Upper lobe of left lung (tissue), 6 donors: ENCODE data around the gene ARHGAP10. TPM values are rescaled to one million over a fixed set of nuclear protein-coding genes. Genes with fewer than 3 reads are reported as not detected.
"Not testable (repeated sequence)": the region's sequence is repeated elsewhere in the genome, so short reads cannot be mapped to it uniquely, and the experiment has no call there.

ENCODE experiments used
- ATAC-seq, 2 donors: fragments of 200-7000 bp; cut with Tn5 transposase; one replicate each; pipeline ENCODE4 v1.9.1; 2022; ENCODE audit warnings: mild to moderate bottlenecking in 2 of 2, moderate library complexity in 2 of 2; ENCODE audit not compliant: low FRiP score in 2 of 2
- DNase-seq, 2 donors: peaks; one replicate each; pipeline ENCODE4 v3.0.0-alpha.2; 2019 to 2020
- H3K27ac ChIP-seq, 4 donors: fragments of 200-600 bp; sonication (generic); one replicate each; pipeline ENCODE4 v1.5.1; 2016 to 2019
- H3K27me3 ChIP-seq, 4 donors: fragments of 200-600 bp; sonication (generic); one replicate each; pipeline ENCODE4 v1.5.1; 2017 to 2019
- H3K36me3 ChIP-seq, 4 donors: fragments of 200-600 bp; sonication (generic); one replicate each; pipeline ENCODE4 v1.5.1; 2016 to 2019
- H3K4me1 ChIP-seq, 4 donors: fragments of 200-600 bp; sonication (generic); one replicate each; pipeline ENCODE4 v1.5.1; 2018 to 2019
- H3K4me3 ChIP-seq, 4 donors: fragments of 200-600 bp; sonication (generic); one replicate each; pipeline ENCODE4 v1.5.1; 2017 to 2019; ENCODE audit warnings: mild to moderate bottlenecking in 2 of 4, moderate library complexity in 1 of 4
- H3K9me3 ChIP-seq, 4 donors: fragments of 200-600 bp; sonication (generic); one replicate each; pipeline ENCODE4 v1.5.1; 2018 to 2019
- CTCF ChIP-seq, 6 experiments: fragments of 450-650 bp in 4 of 6; fragments of 200-600 bp in 2 of 6; sonication (generic) in 2 of 6; IDR thresholded peaks; one replicate each; pipeline ENCODE4 v1.5.1; 2016 to 2019; ENCODE audit warnings: antibody characterized with exemption in 6 of 6
- EP300 ChIP-seq, 4 donors: sonication (generic); formaldehyde crosslinking; IDR thresholded peaks; one replicate each; pipeline ENCODE4 v1.5.1; 2017; ENCODE audit warnings: antibody characterized with exemption in 4 of 4, control low read depth in 2 of 4
- POLR2A ChIP-seq, 4 donors: fragments of 450-650 bp; IDR thresholded peaks; one replicate each; pipeline ENCODE4 v1.5.1; 2016 to 2017; ENCODE audit warnings: antibody characterized with exemption in 4 of 4, mild to moderate bottlenecking in 2 of 4
- POLR2AphosphoS5 ChIP-seq, 2 donors: sonication (generic); formaldehyde crosslinking; IDR thresholded peaks; one replicate each; pipeline ENCODE4 v1.5.1; 2017; ENCODE audit warnings: antibody characterized with exemption in 2 of 2
- WGBS, 2 donors: methylation state at CpG; one replicate each; pipeline ENCODE4 v1.1.5; 2017 to 2018; 5-methylcytosine and 5-hydroxymethylcytosine counted together
- total RNA-seq, 6 donors: library from RNA; depleted of rRNA in 4 of 6; stranded (reverse); fragments of >200 nt in 4 of 6; gene quantifications; one replicate each; pipeline versions ENCODE4 v1.1.0 to v1.2.1, GENCODE V29; 2016 to 2021
- donor health status: DM: no; HTN: no; CAD: no; lungs with moderate emphysema.
- donor health status: DM: no; HTN: yes; CAD: no; lungs with severe emphysema.

The ARHGAP10 gene
- total RNA-seq, 6 donors from 2014 or later, result 25.9 to 47.1 (median 29.5) TPM

DNA sequence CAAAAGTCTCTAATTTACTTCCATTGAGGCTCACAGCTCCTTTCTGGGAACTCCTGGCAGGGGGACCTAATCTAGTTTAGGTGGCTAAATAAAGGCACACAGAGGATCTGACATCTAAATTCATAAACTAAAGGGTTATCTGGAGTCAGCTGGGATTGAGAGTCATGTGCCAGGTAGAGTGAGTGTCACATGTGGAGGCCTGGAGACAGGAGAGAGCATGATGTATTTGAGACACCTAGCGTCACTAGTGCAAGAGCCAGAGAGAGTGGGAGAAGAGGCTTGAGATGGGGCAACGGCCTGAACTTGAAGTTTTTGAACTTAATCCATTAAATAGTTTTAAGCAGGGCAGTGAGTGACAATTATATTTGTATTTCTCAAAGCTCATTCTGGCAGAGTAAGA is 152.6 kb downstream of the ARHGAP10 start:
- no peak for ATAC-seq
- no peak for TF ChIP-seq CTCF (IDR thresholded peaks at IDR 0.05)
- no peak for TF ChIP-seq POLR2A (IDR thresholded peaks at IDR 0.05)
- TF ChIP-seq EP300 (IDR thresholded peaks at IDR 0.05), result no peak
- no peak for TF ChIP-seq POLR2AphosphoS5 (IDR thresholded peaks at IDR 0.05)
- 95 to 96% methylated on average over 2 of the region's 2 CpGs for WGBS, 2 donors
- no peak overlapping the region for H3K27ac ChIP-seq
- no peaks in the 10 kb centered on the region for H3K27me3 ChIP-seq
- H3K36me3 ChIP-seq, result peaks cover 0 to 6% (median 0%) of the 10 kb centered on the region in 4 donors
- no peak overlapping the region for H3K4me3 ChIP-seq
- H3K4me1 ChIP-seq, result no peaks in the 10 kb centered on the region
- DNase-seq, result no peak
- H3K9me3 ChIP-seq, result no peaks in the 10 kb centered on the region

- not testable (repeated sequence) for ATAC-seq, H3K36me3 ChIP-seq, H3K27ac ChIP-seq, H3K4me3 ChIP-seq, H3K27me3 ChIP-seq, H3K9me3 ChIP-seq, H3K4me1 ChIP-seq, DNase-seq
- 96 to 100% methylated on average over 1 of the region's 1 CpG for WGBS, 2 donors
Measured at GRCh38 chr4:147885216-147885615, 153.3 kb downstream of the ARHGAP10 start.

DNA sequence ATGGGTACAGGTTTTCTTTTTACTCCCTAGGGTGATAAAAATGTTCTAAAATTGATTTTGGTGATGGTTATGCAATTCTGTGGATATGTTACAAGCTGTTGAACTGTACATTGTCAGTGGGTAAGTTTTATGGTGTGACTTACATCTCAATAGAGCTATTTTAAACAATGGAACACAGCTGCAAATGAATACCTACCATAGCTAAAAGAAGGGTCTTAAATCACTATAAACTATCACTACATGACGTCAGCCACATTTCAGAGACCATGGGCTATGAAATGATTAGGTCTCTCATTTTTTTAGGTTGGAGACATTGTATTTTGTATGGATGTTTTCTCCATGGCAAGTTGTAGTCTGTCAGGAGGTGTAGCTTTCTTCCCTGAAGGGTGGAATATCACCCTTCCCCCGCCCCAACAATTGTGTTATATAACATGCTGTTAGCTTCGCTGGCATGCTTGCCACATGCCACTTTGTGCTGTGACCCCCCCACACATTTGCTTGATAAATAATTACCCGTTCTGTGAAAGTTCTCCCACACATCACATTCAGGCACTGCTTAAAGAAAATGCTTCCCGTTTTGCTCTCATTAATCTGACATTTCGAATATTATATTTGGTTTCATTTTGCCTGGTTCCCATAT is 159.7 kb downstream of the ARHGAP10 start:
- Histone ChIP-seq H3K27ac (no peak overlapping the region), H3K4me1 (no peaks in the 10 kb centered on the region), H3K27me3 (no peaks in the 10 kb centered on the region), H3K9me3 (peaks cover 4 to 10% (median 6%) of the 10 kb centered on the region in 4 donors), H3K4me3 (no peak overlapping the region), H3K36me3 (no peaks in the 10 kb centered on the region)
- TF ChIP-seq POLR2A (IDR thresholded peaks at IDR 0.05) (no peak), POLR2AphosphoS5 (IDR thresholded peaks at IDR 0.05) (no peak), EP300 (IDR thresholded peaks at IDR 0.05) (no peak), CTCF (IDR thresholded peaks at IDR 0.05) (no peak)
- WGBS, 2 donors, result 93 to 95% methylated on average over 6 of the region's 6 CpGs
- ATAC-seq (no peak), DNase-seq (no peak)

- Histone ChIP-seq H3K27me3 (no peaks in the 10 kb centered on the region), H3K27ac (no peak overlapping the region), H3K36me3 (peaks cover 0 to 3% (median 0%) of the 10 kb centered on the region in 4 donors), H3K9me3 (peaks cover 0 to 5% (median 3%) of the 10 kb centered on the region in 4 donors), H3K4me3 (no peak overlapping the region), H3K4me1 (no peaks in the 10 kb centered on the region)
- DNase-seq (no peak), ATAC-seq (no peak)
- 68 to 84% methylated on average over 2 of the region's 2 CpGs for WGBS, 2 donors
- TF ChIP-seq EP300 (IDR thresholded peaks at IDR 0.05) (no peak), POLR2A (IDR thresholded peaks at IDR 0.05) (no peak), CTCF (IDR thresholded peaks at IDR 0.05) (no peak), POLR2AphosphoS5 (IDR thresholded peaks at IDR 0.05) (no peak)
Measured at GRCh38 chr4:147899512-147899911, 167.6 kb downstream of the ARHGAP10 start.

DNA sequence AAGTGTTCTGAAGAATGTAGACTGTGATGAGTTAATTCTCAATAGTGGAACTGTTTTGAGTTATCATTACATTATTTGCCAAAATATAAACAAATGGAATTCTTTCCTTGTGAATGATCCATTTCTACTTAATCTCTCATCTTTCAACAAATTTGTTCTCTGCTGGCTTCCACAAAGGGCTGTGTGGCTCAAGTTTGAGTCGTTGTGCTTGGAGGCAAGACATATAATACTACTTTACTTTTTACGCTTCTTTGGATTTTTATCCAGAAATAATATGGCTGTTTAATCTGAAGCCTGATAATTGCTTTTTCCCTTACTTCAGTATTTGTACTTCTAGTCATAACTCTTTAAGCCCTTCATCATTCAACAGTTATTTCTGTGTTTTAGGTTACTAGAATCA is 169.5 kb downstream of the ARHGAP10 start:
- Histone ChIP-seq H3K4me1 (no peaks in the 10 kb centered on the region), H3K27me3 (no peaks in the 10 kb centered on the region), H3K27ac (no peak overlapping the region), H3K36me3 (peaks cover 0 to 3% (median 0%) of the 10 kb centered on the region in 4 donors), H3K4me3 (no peak overlapping the region), H3K9me3 (no peaks in the 10 kb centered on the region)
- WGBS, 2 donors, result 41% methylated on average over 2 of the region's 2 CpGs
- TF ChIP-seq POLR2AphosphoS5 (IDR thresholded peaks at IDR 0.05), result no peak
- no peak for TF ChIP-seq CTCF (IDR thresholded peaks at IDR 0.05)
- TF ChIP-seq EP300 (IDR thresholded peaks at IDR 0.05), result no peak
- ATAC-seq (no peak), DNase-seq (no peak)
